ENCODE data around the gene USP34.

GRCh38 chr2:61425605-61426155 lies 45.2 kb downstream of the USP34 start:
- TF ChIP-seq POLR2A (IDR thresholded peaks at IDR 0.05; ENCODE audit: low read length) = no peak
- no peak for TF ChIP-seq GATA1 (IDR thresholded peaks at IDR 0.05; ENCODE audit: low read depth, low read length)

Data from erythroblast (primary cell).